ENCODE results near the gene ARID5B. TPM values are rescaled to one million over a fixed set of nuclear protein-coding genes. Genes with fewer than 3 reads are reported as not detected.

ARID5B gene
- polyA plus RNA-seq, 1 experiment = 137 TPM

GRCh38 chr10:61961278-61961677 is 59.8 kb downstream of the ARID5B start:
- H3K9me3 ChIP-seq (ENCODE audit: control insufficient read depth, insufficient read depth, low read length) = no peaks in the 10 kb centered on the region
- H3K4me3 ChIP-seq (ENCODE audit: low read depth, low read length) = no peak overlapping the region
- H3K27me3 ChIP-seq (ENCODE audit: control insufficient read depth, insufficient read depth, low read length) = no peaks in the 10 kb centered on the region
- ChIA-PET CTCF (no interaction called here), POLR2A (no interaction called here)
- TF ChIP-seq CTCF (IDR thresholded peaks at IDR 0.05; ENCODE audit: low read depth, low read length) = no peak
- no peak for DNase-seq (ENCODE audit: low read depth, low spot score)
- no peak overlapping the region for H3K27ac ChIP-seq (ENCODE audit: low read depth, low read length)

- TF ChIP-seq CTCF (IDR thresholded peaks at IDR 0.05; ENCODE audit: low read depth, low read length) = no peak
- ChIA-PET POLR2A (no interaction called here), CTCF (no interaction called here)
- H3K9me3 ChIP-seq (ENCODE audit: control insufficient read depth, insufficient read depth, low read length) = no peaks in the 10 kb centered on the region
- no peak for DNase-seq (ENCODE audit: low read depth, low spot score)
- H3K27me3 ChIP-seq (ENCODE audit: control insufficient read depth, insufficient read depth, low read length) = no peaks in the 10 kb centered on the region
- no peak overlapping the region for H3K4me3 ChIP-seq (ENCODE audit: low read depth, low read length)
- no peak overlapping the region for H3K27ac ChIP-seq (ENCODE audit: low read depth, low read length)
Observed at GRCh38 chr10:61962971-61963370, 61.5 kb downstream of the ARID5B start.

DNA sequence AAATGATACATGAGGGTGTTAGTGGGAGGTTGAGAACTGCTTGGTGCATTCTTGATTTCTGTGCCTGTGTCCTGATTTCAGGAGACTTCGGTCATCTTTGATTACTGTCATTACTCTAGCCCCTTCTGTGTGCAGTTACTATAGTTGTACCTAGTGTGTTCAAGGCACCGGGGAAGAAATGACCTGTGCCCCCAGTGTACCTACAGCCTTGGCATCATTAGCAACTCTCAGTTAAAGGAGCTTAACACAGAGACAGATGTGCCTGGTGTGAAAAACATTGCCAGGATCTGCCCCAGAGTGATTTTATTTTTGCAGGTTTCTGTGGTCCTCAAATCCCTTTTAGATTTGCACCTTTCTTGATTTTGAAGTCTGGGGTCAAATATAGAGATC is 62.2 kb downstream of the ARID5B start:
- no peaks in the 10 kb centered on the region for H3K9me3 ChIP-seq (ENCODE audit: control insufficient read depth, insufficient read depth, low read length)
- no peak for TF ChIP-seq CTCF (IDR thresholded peaks at IDR 0.05; ENCODE audit: low read depth, low read length)
- POLR2A ChIA-PET = interaction anchor here (0.6 kb wide), 1 partner anchor 30 kb away, joined by 4 read pairs; no protein-coding TSS in a partner anchor
- H3K4me3 ChIP-seq (ENCODE audit: low read depth, low read length) = no peak overlapping the region
- CTCF ChIA-PET = interaction anchor here (0.5 to 1.6 kb wide), 3 partner anchors 9 to 20 kb away, joined by 3 to 7 read pairs (median 3); no protein-coding TSS in a partner anchor
- no peak overlapping the region for H3K27ac ChIP-seq (ENCODE audit: low read depth, low read length)
- no peaks in the 10 kb centered on the region for H3K27me3 ChIP-seq (ENCODE audit: control insufficient read depth, insufficient read depth, low read length)
- DNase-seq (ENCODE audit: low read depth, low spot score) = no peak

- ChIA-PET CTCF (interaction anchor here (0.5 to 1.6 kb wide), 3 partner anchors 9 to 21 kb away, joined by 3 to 7 read pairs (median 3); no protein-coding TSS in a partner anchor), POLR2A (no interaction called here)
- no peak for DNase-seq (ENCODE audit: low read depth, low spot score)
- H3K4me3 ChIP-seq (ENCODE audit: low read depth, low read length) = no peak overlapping the region
- H3K27ac ChIP-seq (ENCODE audit: low read depth, low read length) = peak overlapping the region; percentile 33
- no peak for TF ChIP-seq CTCF (IDR thresholded peaks at IDR 0.05; ENCODE audit: low read depth, low read length)
- no peaks in the 10 kb centered on the region for H3K9me3 ChIP-seq (ENCODE audit: control insufficient read depth, insufficient read depth, low read length)
- no peaks in the 10 kb centered on the region for H3K27me3 ChIP-seq (ENCODE audit: control insufficient read depth, insufficient read depth, low read length)
Observed at GRCh38 chr10:61964059-61964709, 62.7 kb downstream of the ARID5B start.

DNA sequence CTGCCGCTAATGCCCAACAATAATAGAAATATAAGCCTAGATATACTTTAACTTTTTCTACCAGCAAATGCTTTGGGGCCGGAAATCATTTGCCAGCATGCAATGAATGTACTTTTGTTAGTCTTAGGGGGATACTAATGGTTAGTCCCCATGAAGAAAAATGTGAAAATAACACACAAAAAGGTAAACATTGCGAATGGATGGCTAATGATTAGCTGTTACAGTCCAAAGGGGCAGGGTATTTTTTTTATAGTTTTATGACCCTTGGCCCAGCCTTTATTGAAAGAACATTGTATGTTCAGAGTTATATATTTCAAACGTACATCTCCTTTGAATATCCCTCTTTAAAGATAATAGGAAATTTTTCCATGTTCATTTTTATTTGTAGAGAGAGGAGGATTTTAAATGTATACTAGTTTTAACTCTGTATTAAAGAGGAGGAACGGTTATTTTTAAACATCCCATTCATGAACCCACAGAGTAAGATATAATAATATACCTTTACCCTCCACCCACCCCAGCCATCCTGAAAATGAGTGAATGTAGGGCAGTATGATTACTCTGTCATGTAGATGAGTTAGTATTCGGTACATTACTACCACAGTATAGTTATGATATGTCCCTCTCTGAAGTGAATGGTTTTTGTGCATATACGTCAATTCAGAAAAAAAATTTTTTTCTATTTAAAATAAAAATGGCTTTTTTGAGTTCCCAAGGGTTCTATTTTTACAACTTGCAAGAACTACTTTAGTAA is 63.6 kb downstream of the ARID5B start:
- Histone ChIP-seq H3K9me3 (ENCODE audit: control insufficient read depth, insufficient read depth, low read length) (no peaks in the 10 kb centered on the region), H3K27me3 (ENCODE audit: control insufficient read depth, insufficient read depth, low read length) (no peaks in the 10 kb centered on the region), H3K27ac (ENCODE audit: low read depth, low read length) (no peak overlapping the region), H3K4me3 (ENCODE audit: low read depth, low read length) (no peak overlapping the region)
- ChIA-PET POLR2A (no interaction called here), CTCF (interaction anchor here (1.2 to 1.6 kb wide), 2 partner anchors 8 to 11 kb away, joined by 3 to 7 read pairs; no protein-coding TSS in a partner anchor)
- no peak for DNase-seq (ENCODE audit: low read depth, low spot score)
- TF ChIP-seq CTCF (IDR thresholded peaks at IDR 0.05; ENCODE audit: low read depth, low read length) = no peak

All from AG04450 (cell line).